HCT116 (cell line): ENCODE data around the gene DMRT2. TPM values are rescaled to one million over a fixed set of nuclear protein-coding genes. Genes with fewer than 3 reads are reported as not detected.

ENCODE experiments used
- ATAC-seq: fragments of 200-7000 bp; cut with Tn5 transposase; 2 replicates; pipeline ENCODE4 v1.9.1; 2020; ENCODE audit warnings: mild to moderate bottlenecking, moderate library complexity
- BruUV-seq: library from RNA; stranded (reverse); fragments of 400-500 nt; replicated peaks from 2 replicates; lab custom pipeline; 2021; lab: Mats Ljungman, UMichigan
- CTCF ChIA-PET: fragments of 300-600 bp; sonication (Branson Sonifier 250); formaldehyde crosslinking; loops from one replicate; lab custom pipeline; 2021; ENCODE audit warnings: antibody characterized with exemption; lab: Charles Lee
- POLR2A ChIA-PET: fragments of 300-600, 350-600 bp; sonication (Branson Sonifier 250); formaldehyde crosslinking; loops from one replicate; lab custom pipeline; 2021; ENCODE audit warnings: antibody characterized with exemption; lab: Charles Lee
- RAD21 ChIA-PET, 2 experiments: fragments of 300-600 bp; sonication (Branson Sonifier 250); formaldehyde crosslinking; loops; one replicate each; lab custom pipeline; 2023; ENCODE audit warnings: low total read pairs in 2 of 2; ENCODE audit not compliant: uncharacterized antibody in 2 of 2, unreplicated experiment in 2 of 2, low non-redundant PET in 1 of 2; lab: Charles Lee
- DNase-seq: peaks from one replicate; pipeline ENCODE4 v3.0.0-alpha.2; 2010; ENCODE audit warnings: low read depth, low spot score
- H2AFZ ChIP-seq: fragments of 200-600 bp; shearing (Covaris generic), sonication (generic); 2 replicates; pipeline ENCODE4 v1.6.1; 2017; ENCODE audit warnings: low read depth, mixed run types, mixed read lengths, antibody characterized with exemption, low read length; ENCODE audit not compliant: poor library complexity, severe bottlenecking
- H3K27ac ChIP-seq: 2 replicates; pipeline ENCODE4 v1.5.1; 2012; ENCODE audit warnings: low read depth, low read length
- H3K27me3 ChIP-seq: fragments of 200-600 bp; sonication (generic); 2 replicates; pipeline ENCODE4 v1.6.1; 2016; ENCODE audit warnings: mixed run types, low read length, mixed read lengths; ENCODE audit not compliant: insufficient read depth
- H3K36me3 ChIP-seq, 2 experiments: fragments of 200-500 bp in 1 of 2; fragments of 200-600 bp in 1 of 2; sonication (Bioruptor generic) in 1 of 2; sonication (generic) in 1 of 2; 2 replicates each; pipeline versions ENCODE4 v1.5.1 to v1.6.1; 2014 to 2016; ENCODE audit warnings: low read length in 2 of 2, inconsistent platforms in 1 of 2, mixed read lengths in 1 of 2, mixed run types in 1 of 2; ENCODE audit not compliant: insufficient read depth in 2 of 2, control insufficient read depth in 1 of 2
- H3K4me1 ChIP-seq, 2 experiments: fragments of 200-600 bp in 1 of 2; sonication (generic) in 1 of 2; 2 replicates each; pipeline versions ENCODE4 v1.5.1 to v1.6.1; 2012 to 2017; ENCODE audit warnings: low read length in 2 of 2, inconsistent platforms in 1 of 2, mild to moderate bottlenecking in 1 of 2, mixed read lengths in 1 of 2, mixed run types in 1 of 2, moderate library complexity in 1 of 2; ENCODE audit not compliant: insufficient read depth in 2 of 2, control insufficient read depth in 1 of 2
- H3K4me2 ChIP-seq: fragments of 200-600 bp; sonication (generic); 2 replicates; pipeline ENCODE4 v1.6.1; 2017; ENCODE audit warnings: mixed run types, low read length, mixed read lengths
- H3K4me3 ChIP-seq, 2 experiments: fragments of 200-600 bp in 1 of 2; sonication (generic) in 1 of 2; replicated peaks in 1 of 2; 2 replicates each; pipeline ENCODE4 v1.5.1; 2011 to 2016; ENCODE audit warnings: low read length in 2 of 2, control low read depth in 1 of 2, low read depth in 1 of 2, mild to moderate bottlenecking in 1 of 2, mixed read lengths in 1 of 2, mixed run types in 1 of 2
- H3K79me2 ChIP-seq: fragments of 200-600 bp; sonication (generic); 2 replicates; pipeline ENCODE4 v1.6.1; 2017; ENCODE audit warnings: mild to moderate bottlenecking, mixed run types, low read length, moderate library complexity, mixed read lengths; ENCODE audit not compliant: insufficient read depth
- H3K9ac ChIP-seq: fragments of 200-600 bp; sonication (generic); 2 replicates; pipeline ENCODE4 v1.6.1; 2016; ENCODE audit warnings: low read length, mixed read lengths
- H3K9me2 ChIP-seq: fragments of 200-600 bp; sonication (generic), shearing (Covaris generic); 2 replicates; pipeline ENCODE4 v1.6.1; 2017; ENCODE audit warnings: mixed run types, mild to moderate bottlenecking, moderate library complexity; ENCODE audit not compliant: insufficient read depth
- H3K9me3 ChIP-seq, 2 experiments: fragments of 200-500 bp in 1 of 2; fragments of 200-600 bp in 1 of 2; sonication (Bioruptor generic) in 1 of 2; sonication (generic) in 1 of 2; 2 replicates each; pipeline ENCODE4 v1.6.1; 2014 to 2017; ENCODE audit warnings: low read length in 2 of 2, mixed read lengths in 2 of 2, inconsistent platforms in 1 of 2, low read depth in 1 of 2, mild to moderate bottlenecking in 1 of 2, mixed run types in 1 of 2, moderate library complexity in 1 of 2; ENCODE audit not compliant: control insufficient read depth in 1 of 2, insufficient read depth in 1 of 2
- H4K20me1 ChIP-seq: fragments of 200-600 bp; sonication (generic), shearing (Covaris generic); 2 replicates; pipeline ENCODE4 v1.6.1; 2017; ENCODE audit warnings: mixed run types, mild to moderate bottlenecking, moderate library complexity; ENCODE audit not compliant: insufficient read depth
- FOSL1 ChIP-seq: IDR thresholded peaks from 2 replicates; pipeline ENCODE4 v1.6.1; 2012; ENCODE audit warnings: low read depth
- MAX ChIP-seq: IDR thresholded peaks from 2 replicates; pipeline ENCODE4 v1.6.1; 2012
- SIN3A ChIP-seq: IDR thresholded peaks from 2 replicates; pipeline ENCODE4 v1.6.1; 2012; ENCODE audit warnings: low read depth
- intact Hi-C: fragments of 100-400 bp; cut with micrococcal nuclease; formaldehyde crosslinking; loops from 2 replicates; pipeline ENCODE4 v1.10.0; 2022
- total RNA-seq: library from RNA; stranded (reverse); gene quantifications from one replicate; pipeline ENCODE4 v1.2.1, GENCODE V29; 2021; ENCODE audit not compliant: unreplicated experiment

Gene DMRT2
- total RNA-seq, 1 experiment from 2014 or later, result 0.17 TPM

- RAD21 ChIA-PET, result no interaction called here
- ATAC-seq (no peak), DNase-seq (no peak)
- H3K9me3 ChIP-seq, result no peaks in the 10 kb centered on the region
- no peaks in the 10 kb centered on the region for H3K9me2 ChIP-seq
- no peak overlapping the region for H3K9ac ChIP-seq
- no peaks in the 10 kb centered on the region for H4K20me1 ChIP-seq
- H3K27ac ChIP-seq, result no peak overlapping the region
- no peaks in the 10 kb centered on the region for H3K4me1 ChIP-seq
- H3K4me2 ChIP-seq, result no peak overlapping the region
- intact Hi-C loops, result no loop called here
- no peaks in the 10 kb centered on the region for H3K27me3 ChIP-seq
- POLR2A ChIA-PET, result no interaction called here
- CTCF ChIA-PET, result no interaction called here
- TF ChIP-seq FOSL1, result no peak
- no peaks in the 10 kb centered on the region for H3K36me3 ChIP-seq
- BruUV-seq, result no TSS peak
- H3K79me2 ChIP-seq, result no peaks in the 10 kb centered on the region
- no peak overlapping the region for H3K4me3 ChIP-seq
- H2AFZ ChIP-seq, result no peak overlapping the region
Observed at GRCh38 chr9:1086517-1086916, 36.4 kb downstream of the DMRT2 start.

- H3K9me3 ChIP-seq, result no peaks in the 10 kb centered on the region
- no peaks in the 10 kb centered on the region for H3K79me2 ChIP-seq
- TF ChIP-seq SIN3A, result no peak
- TF ChIP-seq MAX, result no peak
- H3K9me2 ChIP-seq, result no peaks in the 10 kb centered on the region
- H3K27me3 ChIP-seq, result no peaks in the 10 kb centered on the region
- DNase-seq, result no peak
- no peak overlapping the region for H2AFZ ChIP-seq
- H3K36me3 ChIP-seq, result no peaks in the 10 kb centered on the region
- H3K4me2 ChIP-seq, result no peak overlapping the region
- H3K9ac ChIP-seq, result no peak overlapping the region
- ChIA-PET RAD21 (no interaction called here), CTCF (no interaction called here), POLR2A (no interaction called here)
- H3K27ac ChIP-seq, result no peak overlapping the region
- no peaks in the 10 kb centered on the region for H4K20me1 ChIP-seq
- no peaks in the 10 kb centered on the region for H3K4me1 ChIP-seq
- no peak overlapping the region for H3K4me3 ChIP-seq
- ATAC-seq, result no peak
- intact Hi-C loops, result no loop called here
- no TSS peak for BruUV-seq
Observed at GRCh38 chr9:1087120-1087881, 37.1 kb downstream of the DMRT2 start.
